OCI-LY7 (cell line): Measurements from ENCODE around the gene HYI. TPM values are rescaled to one million over a fixed set of nuclear protein-coding genes. Genes with fewer than 3 reads are reported as not detected.

ENCODE experiments used
- BruUV-seq: library from RNA; stranded (reverse); fragments of 400-500 nt; replicated peaks from 2 replicates; lab custom pipeline; 2021; lab: Mats Ljungman, UMichigan
- CTCF ChIA-PET: fragments of 300-600 bp; sonication (Branson Sonifier 250); formaldehyde crosslinking; loops from one replicate; lab custom pipeline; 2022; ENCODE audit warnings: antibody characterized with exemption; ENCODE audit not compliant: unreplicated experiment; lab: Charles Lee
- POLR2A ChIA-PET: fragments of 300-600 bp; sonication (Branson Sonifier 250); formaldehyde crosslinking; loops from one replicate; lab custom pipeline; 2022; ENCODE audit warnings: antibody characterized with exemption; lab: Charles Lee
- DNase-seq: peaks from one replicate; pipeline ENCODE4 v3.0.0-alpha.2; 2015; ENCODE audit warnings: low spot score
- H2AFZ ChIP-seq: fragments of 200-600 bp; sonication (generic), shearing (Covaris generic); 2 replicates; pipeline ENCODE4 v1.6.1; 2014; ENCODE audit warnings: mild to moderate bottlenecking, antibody characterized with exemption, low read length, moderate library complexity
- H3K27ac ChIP-seq: fragments of 200-600 bp; sonication (generic); 2 replicates; pipeline ENCODE4 v1.5.1; 2014; ENCODE audit warnings: mixed run types, low read depth, mild to moderate bottlenecking, moderate library complexity, low read length, inconsistent platforms; ENCODE audit not compliant: poor library complexity, severe bottlenecking
- H3K36me3 ChIP-seq: fragments of 200-600 bp; sonication (generic); 2 replicates; pipeline ENCODE4 v1.6.1; 2014; ENCODE audit warnings: mild to moderate bottlenecking, antibody characterized with exemption, low read length, moderate library complexity, mixed read lengths; ENCODE audit not compliant: insufficient read depth
- H3K4me1 ChIP-seq: fragments of 200-600 bp; sonication (generic); 2 replicates; pipeline ENCODE4 v1.5.1; 2014; ENCODE audit warnings: mild to moderate bottlenecking, low read length; ENCODE audit not compliant: insufficient read depth, poor library complexity, severe bottlenecking
- H3K4me2 ChIP-seq: fragments of 200-600 bp; sonication (generic); 2 replicates; pipeline ENCODE4 v1.6.1; 2014; ENCODE audit warnings: mild to moderate bottlenecking, low read length
- H3K4me3 ChIP-seq: fragments of 200-600 bp; sonication (generic); 2 replicates; pipeline ENCODE4 v1.5.1; 2014; ENCODE audit warnings: mild to moderate bottlenecking, low read depth, low read length; ENCODE audit not compliant: poor library complexity, severe bottlenecking
- H3K79me2 ChIP-seq: fragments of 200-600 bp; sonication (generic); 2 replicates; pipeline ENCODE4 v1.6.1; 2016; ENCODE audit warnings: low read depth, mild to moderate bottlenecking, low read length, moderate library complexity, mixed read lengths; ENCODE audit not compliant: insufficient read depth
- H3K9me2 ChIP-seq: fragments of 200-600 bp; sonication (generic); 2 replicates; pipeline ENCODE4 v1.6.1; 2016; ENCODE audit warnings: mild to moderate bottlenecking, low read length, mixed read lengths; ENCODE audit not compliant: insufficient read depth
- H3K9me3 ChIP-seq: fragments of 200-600 bp; sonication (generic); 2 replicates; pipeline ENCODE4 v1.6.1; 2014; ENCODE audit warnings: mild to moderate bottlenecking, mixed run types, low read length, mixed read lengths
- H4K20me1 ChIP-seq: fragments of 200-600 bp; sonication (generic); 2 replicates; pipeline ENCODE4 v1.6.1; 2014; ENCODE audit warnings: mild to moderate bottlenecking, antibody characterized with exemption, low read length, moderate library complexity, mixed read lengths; ENCODE audit not compliant: insufficient read depth
- CTCF ChIP-seq: fragments of 200-600 bp; sonication (generic); conservative IDR thresholded peaks from 2 replicates; pipeline ENCODE4 v1.5.1; 2014; ENCODE audit warnings: mild to moderate bottlenecking, antibody characterized with exemption, low read length, moderate library complexity, mixed read lengths
- EZH2phosphoT487 ChIP-seq: fragments of 200-600 bp; sonication (generic); IDR thresholded peaks from 2 replicates; pipeline ENCODE4 v1.6.1; 2018; ENCODE audit warnings: low read depth, borderline replicate concordance, mild to moderate bottlenecking, mixed run types, antibody characterized with exemption, low read length, moderate library complexity, mixed read lengths
- intact Hi-C: fragments of 100-400 bp; cut with micrococcal nuclease; formaldehyde crosslinking; loops from one replicate; pipeline ENCODE4 v1.10.0; 2022; ENCODE audit not compliant: unreplicated experiment
- total RNA-seq, 2 experiments: library from RNA; depleted of rRNA in 1 of 2; stranded (reverse); fragments of >200 nt in 1 of 2; shearing (Covaris generic) in 1 of 2; gene quantifications; 2 replicates each; pipeline ENCODE4 v1.2.3, GENCODE V29; 2014 to 2022

HYI gene
- total RNA-seq, 2 experiments from 2014 or later: not detected

GRCh38 chr1:43482215-43482614, 28.5 kb upstream of the HYI start:
- Histone ChIP-seq H3K79me2 (no peaks in the 10 kb centered on the region), H2AFZ (no peak overlapping the region), H3K4me3 (no peak overlapping the region), H3K36me3 (no peaks in the 10 kb centered on the region), H3K27ac (no peak overlapping the region), H3K4me2 (no peak overlapping the region), H3K9me2 (no peaks in the 10 kb centered on the region), H3K4me1 (no peaks in the 10 kb centered on the region), H3K9me3 (peaks cover 4% of the 10 kb centered on the region; the same call in 1 of the 2 replicates), H4K20me1 (no peaks in the 10 kb centered on the region)
- BruUV-seq: no TSS peak
- intact Hi-C loops: no loop called here
- POLR2A ChIA-PET: no interaction called here
- TF ChIP-seq EZH2phosphoT487 (no peak), CTCF (no peak)
- no peak for DNase-seq
- CTCF ChIA-PET: no interaction called here

DNA sequence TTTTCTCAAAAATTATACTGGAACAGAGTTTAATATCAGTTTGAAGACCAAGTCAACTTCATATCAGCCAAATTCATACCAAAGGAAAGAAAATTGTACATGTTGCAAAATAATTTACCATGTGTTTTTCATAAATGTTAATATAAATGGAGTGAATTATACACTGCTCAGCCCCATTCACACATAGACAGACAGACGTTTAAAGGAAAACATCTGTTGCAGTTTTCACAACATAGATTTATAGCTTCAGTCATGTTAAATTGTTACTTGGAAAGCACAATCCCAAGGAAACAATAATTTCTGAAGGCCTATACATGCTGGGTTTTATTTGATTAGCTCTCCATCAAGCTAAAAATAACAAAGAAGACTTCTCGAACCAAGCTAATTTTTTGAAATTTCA, 27.8 kb upstream of the HYI start:
- Histone ChIP-seq H3K4me2 (no peak overlapping the region), H3K9me3 (no peaks in the 10 kb centered on the region), H3K27ac (no peak overlapping the region), H3K79me2 (no peaks in the 10 kb centered on the region), H3K9me2 (no peaks in the 10 kb centered on the region), H2AFZ (no peak overlapping the region), H3K4me1 (no peaks in the 10 kb centered on the region), H3K36me3 (no peaks in the 10 kb centered on the region), H4K20me1 (no peaks in the 10 kb centered on the region), H3K4me3 (no peak overlapping the region)
- POLR2A ChIA-PET: interaction anchor here (0.7 kb wide), 5 partner anchors 8 to 600 kb away, joined by 4 to 12 read pairs (median 6); no protein-coding TSS in a partner anchor
- TF ChIP-seq EZH2phosphoT487 (no peak), CTCF (no peak)
- intact Hi-C loops: no loop called here
- CTCF ChIA-PET: no interaction called here
- BruUV-seq: no TSS peak
- no peak for DNase-seq

DNA sequence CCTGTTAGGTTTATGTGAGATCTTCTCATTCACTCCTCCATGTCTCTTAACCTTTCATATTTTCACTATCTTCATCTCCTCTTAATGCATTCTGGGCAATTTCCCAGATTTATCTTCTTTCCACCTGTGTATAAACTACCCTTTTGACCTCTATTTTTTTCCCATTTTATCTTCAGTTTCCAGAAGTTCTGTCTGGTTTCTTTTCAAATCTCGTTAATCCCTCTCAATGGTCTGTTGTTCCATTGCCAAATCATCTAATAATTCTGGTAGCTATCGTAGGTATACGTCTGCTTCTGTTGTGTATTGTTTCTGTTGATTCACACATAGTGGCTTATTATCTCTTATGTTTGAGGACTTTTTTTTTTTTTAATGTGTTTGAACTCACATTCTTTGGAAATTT, 25.7 kb upstream of the HYI start:
- no TSS peak for BruUV-seq
- intact Hi-C loops: no loop called here
- TF ChIP-seq EZH2phosphoT487 (no peak), CTCF (no peak)

More for the DNA sequence above, 25.7 kb upstream of the HYI start:
- Histone ChIP-seq H2AFZ (no peak overlapping the region), H3K9me3 (no peaks in the 10 kb centered on the region), H3K27ac (no peak overlapping the region), H3K4me3 (no peak overlapping the region), H3K4me1 (no peaks in the 10 kb centered on the region), H4K20me1 (no peaks in the 10 kb centered on the region), H3K9me2 (no peaks in the 10 kb centered on the region), H3K79me2 (no peaks in the 10 kb centered on the region), H3K4me2 (no peak overlapping the region), H3K36me3 (no peaks in the 10 kb centered on the region)
- ChIA-PET POLR2A (no interaction called here), CTCF (no interaction called here)
- DNase-seq: no peak
